ENCODE data around the gene TSPAN9. TPM values are rescaled to one million over a fixed set of nuclear protein-coding genes. Genes with fewer than 3 reads are reported as not detected.

Gene TSPAN9
- total and polyA plus RNA-seq, 9 of the 15 experiments (the other 6 are each of a cell fraction or from before 2014, with no cell fraction given), result 0.23 to 2.1 (median 0.60) TPM; not detected in 2

- TF ChIP-seq ZNF609 (CRISPR knock-in tag; IDR thresholded peaks at IDR 0.05; ENCODE audit: borderline replicate concordance), result no peak
- no peak for TF ChIP-seq ZNF79 (CRISPR knock-in tag; IDR thresholded peaks at IDR 0.05; ENCODE audit: low read depth)
Measured at GRCh38 chr12:3294481-3294911, 217.3 kb downstream of the TSPAN9 start (continued).

- H3K9me1 ChIP-seq (ENCODE audit: control insufficient read depth, insufficient read depth, low read length), result no peaks in the 10 kb centered on the region
- H3K9ac ChIP-seq (ENCODE audit: insufficient read depth in 1 of 2, low read depth in 2 of 2, low read length in 2 of 2), result no peak overlapping the region
- no peak overlapping the region for H3K4me2 ChIP-seq (ENCODE audit: insufficient read depth, low read length)
- ChIA-PET CTCF (ENCODE audit: low intra/inter-chr PET ratio) (no interaction called here), POLR2A (no interaction called here)
- peaks cover 5% of the 10 kb centered on the region; the same call in 1 of the 2 replicates for H4K20me1 ChIP-seq (replicated peaks; ENCODE audit: control insufficient read depth, insufficient read depth, low read length)
- H3K27me3 ChIP-seq (ENCODE audit: control insufficient read depth in 2 of 2, insufficient read depth in 2 of 2, low read length in 2 of 2), result peaks cover 0 to 66% of the 10 kb centered on the region in 2 experiments; a peak in 3 of 5 replicates
- ATAC-seq, result no peak
- H3K36me3 ChIP-seq (ENCODE audit: control insufficient read depth, insufficient read depth, low read length), result no peaks in the 10 kb centered on the region
- BruUV-seq (replicated peaks), result no TSS peak
- no peak for DNase-seq (ENCODE audit: extremely low read depth in 1 of 4, low spot score in 3 of 4)
- FAIRE-seq, result no peak
- H3K4me1 ChIP-seq (replicated peaks in 1 of 2; ENCODE audit: control insufficient read depth in 2 of 2, insufficient read depth in 2 of 2, low read length in 2 of 2), result peaks cover 0 to 3% of the 10 kb centered on the region in 2 experiments; a peak in 1 of 5 replicates
- no peaks in the 10 kb centered on the region for H3K79me2 ChIP-seq (ENCODE audit: control insufficient read depth, insufficient read depth, low read length)
- no peak overlapping the region for H3K27ac ChIP-seq (ENCODE audit: extremely low read depth, low read depth, low read length)
- 0% methylated on average over 4 of the region's 8 CpGs for WGBS (ENCODE audit: insufficient coverage, low coverage, missing lambda C conversion rate)
- no peaks in the 10 kb centered on the region for H3K9me3 ChIP-seq (replicated peaks; ENCODE audit: control insufficient read depth, insufficient read depth, low read depth, low read length)
- no peak overlapping the region for H3K4me3 ChIP-seq
- intact Hi-C loops (cut with micrococcal nuclease), result no loop called here
- in situ Hi-C loops (cut with MboI), result loop anchor here (5.0 kb wide), 1 partner anchor 507 kb away; no protein-coding TSS in a partner anchor
- H2AFZ ChIP-seq (ENCODE audit: low read depth, low read length), result no peak overlapping the region
- TF ChIP-seq SMARCB1 (IDR thresholded peaks at IDR 0.05; ENCODE audit: insufficient read length, low read depth) (no peak), PKNOX1 (IDR thresholded peaks at IDR 0.05) (no peak), ZFP36 (IDR thresholded peaks at IDR 0.05; ENCODE audit: low read depth, low read length, partially characterized antibody) (no peak), ID3 (CRISPR knock-in tag; IDR thresholded peaks at IDR 0.05) (no peak), ID3 (tag; IDR thresholded peaks at IDR 0.05) (no peak), NFE2L1 (tag; IDR thresholded peaks at IDR 0.05; ENCODE audit: borderline replicate concordance, low read depth) (no peak), ILK (tag; IDR thresholded peaks at IDR 0.05; ENCODE audit: borderline replicate concordance, low read depth) (no peak), ZNF165 (CRISPR knock-in tag; IDR thresholded peaks at IDR 0.05; ENCODE audit: borderline replicate concordance) (no peak), HLTF (IDR thresholded peaks at IDR 0.05) (no peak), GMEB1 (CRISPR knock-in tag; IDR thresholded peaks at IDR 0.05) (no peak)
Measured at GRCh38 chr12:3295225-3295624, 218.0 kb downstream of the TSPAN9 start.

All from K562 (cell line).